ENCODE results near the gene STIP1.

GRCh38 chr11:64209563-64209843, 23.5 kb downstream of the STIP1 start:
- no peak for TF ChIP-seq CTCF (IDR thresholded peaks at IDR 0.05 in 4 of 5, conservative IDR thresholded peaks at IDR 0.05 in 1 of 5)
- no peak for TF ChIP-seq POLR2A (IDR thresholded peaks at IDR 0.05)
